PFSK-1 (cell line): ENCODE measurements around the gene QKI.

Source experiments
- FOXP2 ChIP-seq: optimal IDR thresholded peaks from 2 replicates; pipeline ENCODE3; 2011; ENCODE audit warnings: borderline replicate concordance, control low read depth, inconsistent platforms; ENCODE audit not compliant: insufficient read depth; ENCODE audit errors: extremely low read length, extremely low read depth
- POLR2AphosphoS5 ChIP-seq: IDR thresholded peaks from 2 replicates; pipeline ENCODE4 v1.6.1; 2012; ENCODE audit warnings: low read depth, mild to moderate bottlenecking, control low read depth, low read length, moderate library complexity
- REST ChIP-seq, 2 experiments: IDR thresholded peaks; 2 replicates each; pipeline versions ENCODE4 v1.6.1 to v1.8.0; 2011 to 2012; ENCODE audit warnings: low read depth in 2 of 2, low read length in 2 of 2, control low read depth in 1 of 2, inconsistent platforms in 1 of 2, mild to moderate bottlenecking in 1 of 2, moderate library complexity in 1 of 2; ENCODE audit not compliant: insufficient read depth in 1 of 2

- no peak for TF ChIP-seq POLR2AphosphoS5
- TF ChIP-seq REST (IDR thresholded peaks at IDR 0.05; ENCODE audit: insufficient read depth in 1 of 2, low read depth in 2 of 2, low read length in 2 of 2) = no peak
- TF ChIP-seq FOXP2 = no peak
Observed at GRCh38 chr6:163554663-163555062, 140.1 kb downstream of the QKI start.
